Fibroblast of lung (primary cell): ENCODE measurements around the gene ZC3H7B. TPM values are rescaled to one million over a fixed set of nuclear protein-coding genes. Genes with fewer than 3 reads are reported as not detected.
A peak's percentile ranks its signal among the peaks of the same experiment; 100 is the strongest.

Experiments
- DNase-seq, 2 donors: peaks; one replicate each; pipeline versions ENCODE4 v3.0.0 to v3.0.0-alpha.2; 2010; ENCODE audit warnings: low read depth in 2 of 2
- H2AFZ ChIP-seq: 2 replicates; pipeline ENCODE4 v1.5.1; 2012; ENCODE audit warnings: low read length, control low read depth, inconsistent platforms
- H3K27ac ChIP-seq: 2 replicates; pipeline ENCODE4 v1.5.1; 2011; ENCODE audit warnings: low read length, control low read depth; ENCODE audit not compliant: insufficient read depth
- H3K27me3 ChIP-seq: 2 replicates; pipeline ENCODE4 v1.5.1; 2011; ENCODE audit warnings: mild to moderate bottlenecking, low read length; ENCODE audit not compliant: control insufficient read depth, insufficient read depth
- H3K36me3 ChIP-seq: 2 replicates; pipeline ENCODE4 v1.5.1; 2011; ENCODE audit warnings: low read length; ENCODE audit not compliant: control insufficient read depth, insufficient read depth
- H3K4me1 ChIP-seq: 2 replicates; pipeline ENCODE4 v1.5.1; 2011; ENCODE audit warnings: low read length; ENCODE audit not compliant: control insufficient read depth, insufficient read depth; ENCODE audit errors: extremely low read depth
- H3K4me2 ChIP-seq: 2 replicates; pipeline ENCODE4 v1.5.1; 2011; ENCODE audit warnings: low read length, control low read depth; ENCODE audit not compliant: insufficient read depth; ENCODE audit errors: extremely low read depth
- H3K4me3 ChIP-seq, 4 experiments: fragments of 200-600 bp in 1 of 4; sonication (generic) in 1 of 4; replicated peaks in 1 of 4; 2 replicates each; pipeline ENCODE4 v1.5.1; 2011 to 2016; ENCODE audit warnings: low read length in 4 of 4, low read depth in 3 of 4, mild to moderate bottlenecking in 3 of 4, control low read depth in 2 of 4, inconsistent platforms in 1 of 4, mixed read lengths in 1 of 4; ENCODE audit not compliant: insufficient read depth in 1 of 4; ENCODE audit errors: control extremely low read depth in 1 of 4
- H3K79me2 ChIP-seq: 2 replicates; pipeline ENCODE4 v1.5.1; 2012; ENCODE audit warnings: mild to moderate bottlenecking, low read length, inconsistent platforms; ENCODE audit not compliant: control insufficient read depth, insufficient read depth
- H3K9ac ChIP-seq: 2 replicates; pipeline ENCODE4 v1.5.1; 2011; ENCODE audit warnings: mild to moderate bottlenecking, low read length, control low read depth; ENCODE audit not compliant: insufficient read depth
- H3K9me3 ChIP-seq: 2 replicates; pipeline ENCODE4 v1.5.1; 2012; ENCODE audit warnings: low read depth, low read length; ENCODE audit not compliant: control insufficient read depth, insufficient read depth
- H4K20me1 ChIP-seq: 2 replicates; pipeline ENCODE4 v1.5.1; 2011; ENCODE audit warnings: low read length; ENCODE audit not compliant: control insufficient read depth, insufficient read depth; ENCODE audit errors: extremely low read depth
- CTCF ChIP-seq, 2 donors: IDR thresholded peaks in 1 of 2; conservative IDR thresholded peaks in 1 of 2; 1 replicate in 1 of 2; 2 replicates in 1 of 2; pipeline ENCODE4 v1.5.1; 2011 to 2012; ENCODE audit warnings: low read length in 2 of 2, control low read depth in 1 of 2, inconsistent platforms in 1 of 2, low read depth in 1 of 2, mild to moderate bottlenecking in 1 of 2
- EZH2 ChIP-seq: IDR thresholded peaks from 2 replicates; pipeline ENCODE4 v1.5.1; 2012; ENCODE audit warnings: low read length, control low read depth, mild to moderate bottlenecking; ENCODE audit errors: missing control alignments
- polyA plus RNA-seq, 2 donors: library from polyadenylated mRNA; depleted of rRNA in 1 of 2; stranded (reverse) in 1 of 2; unstranded in 1 of 2; fragments of >200 nt; gene quantifications; 2 replicates each; pipeline ENCODE4 v1.2.1, GENCODE V29; 2011 to 2012; ENCODE audit warnings: missing spikeins in 1 of 2
- total RNA-seq: library from RNA; depleted of rRNA; stranded (reverse); fragments of >200 nt; gene quantifications from 2 replicates; pipeline ENCODE4 v1.2.1, GENCODE V29; 2014

ZC3H7B gene
- total and polyA plus RNA-seq, 2 donors (not counting 1 experiment from before 2014, with no cell fraction given), result 30.6 to 64.4 TPM

- Histone ChIP-seq H2AFZ (no peak overlapping the region), H3K9me3 (no peaks in the 10 kb centered on the region), H4K20me1 (no peaks in the 10 kb centered on the region), H3K4me1 (peaks cover 7% of the 10 kb centered on the region), H3K9ac (peak overlapping the region; percentile 69), H3K36me3 (peaks cover under 1% of the 10 kb centered on the region), H3K79me2 (peaks cover 59% of the 10 kb centered on the region), H3K4me2 (peak overlapping the region; percentile 100), H3K27ac (peak overlapping the region; percentile 77), H3K27me3 (no peaks in the 10 kb centered on the region), H3K4me3 (peak overlapping the region; percentile 72 to 90 (median 79))
- TF ChIP-seq CTCF (conservative IDR thresholded peaks at IDR 0.05 in 1 of 2, IDR thresholded peaks at IDR 0.05 in 1 of 2; ENCODE audit: low read depth in 1 of 2, low read length in 2 of 2) (no peak), EZH2 (no peak)
- peak in 1 of 2 donors; percentile 33 for DNase-seq
These were observed 869 bp downstream of the ZC3H7B start for GRCh38 chr22:41302021-41302767.

- Histone ChIP-seq H4K20me1 (peaks cover 1% of the 10 kb centered on the region), H3K27ac (peak overlapping the region; percentile 77), H3K4me3 (peak overlapping the region; percentile 72 to 90 (median 79)), H3K27me3 (no peaks in the 10 kb centered on the region), H3K36me3 (peaks cover 2% of the 10 kb centered on the region), H2AFZ (no peak overlapping the region), H3K9me3 (no peaks in the 10 kb centered on the region), H3K4me1 (peaks cover 13% of the 10 kb centered on the region), H3K4me2 (peak overlapping the region; percentile 100), H3K79me2 (peaks cover 65% of the 10 kb centered on the region), H3K9ac (peak overlapping the region; percentile 69)
- TF ChIP-seq CTCF (conservative IDR thresholded peaks at IDR 0.05 in 1 of 2, IDR thresholded peaks at IDR 0.05 in 1 of 2; ENCODE audit: low read depth in 1 of 2, low read length in 2 of 2) (no peak), EZH2 (no peak)
- no peak for DNase-seq
These were observed 1.5 kb downstream of the ZC3H7B start for GRCh38 chr22:41302811-41303210.

- Histone ChIP-seq H4K20me1 (peaks cover 1% of the 10 kb centered on the region), H3K9ac (no peak overlapping the region), H3K27ac (no peak overlapping the region), H2AFZ (no peak overlapping the region), H3K4me3 (no peak overlapping the region), H3K9me3 (no peaks in the 10 kb centered on the region), H3K4me2 (no peak overlapping the region), H3K79me2 (peaks cover 87% of the 10 kb centered on the region), H3K4me1 (peaks cover 19% of the 10 kb centered on the region), H3K36me3 (peaks cover 8% of the 10 kb centered on the region), H3K27me3 (no peaks in the 10 kb centered on the region)
- DNase-seq, result peak; percentile 27 to 73
- TF ChIP-seq EZH2 (no peak), CTCF (conservative IDR thresholded peaks at IDR 0.05 in 1 of 2, IDR thresholded peaks at IDR 0.05 in 1 of 2; ENCODE audit: low read depth in 1 of 2, low read length in 2 of 2) (no peak)
These were observed 4.3 kb downstream of the ZC3H7B start for GRCh38 chr22:41305646-41306045.
